ENCODE data around the gene TIMM17A. TPM values are rescaled to one million over a fixed set of nuclear protein-coding genes. Genes with fewer than 3 reads are reported as not detected.

The TIMM17A gene
- total and polyA plus RNA-seq, 2 of the 8 experiments (the other 6 are each of a cell fraction or from before 2014, with no cell fraction given) = 30.3 to 57.1 TPM

DNA sequence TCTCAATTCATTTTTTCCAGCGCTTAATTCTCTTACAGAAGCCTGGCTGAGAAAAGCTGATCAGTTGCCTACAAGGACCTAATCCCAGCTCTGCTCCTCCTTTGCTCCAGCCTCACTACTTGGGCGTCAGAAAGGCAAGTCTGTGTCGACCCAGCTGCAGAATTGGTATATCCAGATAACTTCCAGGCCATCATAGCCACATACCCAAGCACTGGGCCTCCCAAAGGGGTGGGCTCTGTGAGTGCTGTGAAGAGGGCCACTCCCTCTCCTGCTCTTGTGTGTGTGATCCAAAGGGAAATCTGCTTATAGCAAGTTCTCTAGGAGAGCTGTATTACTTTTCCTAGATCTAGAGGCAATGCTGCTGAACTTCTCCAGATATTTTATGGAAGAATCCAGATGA is 27.0 kb upstream of the TIMM17A start:
- H2AK5ac ChIP-seq (ENCODE audit: low read depth, low read length) = no peak overlapping the region
- no peak overlapping the region for H2BK120ac ChIP-seq (replicated peaks; ENCODE audit: low read depth, low read length)
- H3K79me2 ChIP-seq (ENCODE audit: control insufficient read depth in 1 of 2, insufficient read depth in 2 of 2, low read length in 2 of 2) = no peaks in the 10 kb centered on the region
- H3K9ac ChIP-seq (replicated peaks in 1 of 4; ENCODE audit: extremely low read depth in 1 of 4, low read depth in 3 of 4, low read length in 3 of 4) = no peak overlapping the region
- H4K5ac ChIP-seq (ENCODE audit: insufficient read length, low read depth, low read length) = no peak overlapping the region
- H3K23me2 ChIP-seq (ENCODE audit: low read depth, low read length) = no peaks in the 10 kb centered on the region
- no peak for FAIRE-seq
- no peak overlapping the region for H2BK5ac ChIP-seq (ENCODE audit: low read depth, low read length)
- H3K14ac ChIP-seq (ENCODE audit: insufficient read length) = no peak overlapping the region
- no peak overlapping the region for H3K56ac ChIP-seq (replicated peaks; ENCODE audit: insufficient read length, low read depth, low read length)
- no peak overlapping the region for H3K4me2 ChIP-seq (ENCODE audit: insufficient read depth in 1 of 2, low read depth in 2 of 2, low read length in 2 of 2)
- H3K27ac ChIP-seq (ENCODE audit: low read depth, low read length) = no peak overlapping the region
- no peak overlapping the region for H4K8ac ChIP-seq (ENCODE audit: extremely low read depth, insufficient read depth, low read length)
- no peak overlapping the region for H3K18ac ChIP-seq (ENCODE audit: extremely low read depth, low read length)
- H2BK15ac ChIP-seq (ENCODE audit: low read length) = no peak overlapping the region
- H3K4me1 ChIP-seq (replicated peaks in 1 of 4; ENCODE audit: control insufficient read depth in 3 of 4, insufficient read depth in 4 of 4, low read length in 3 of 4) = no peaks in the 10 kb centered on the region
- H2BK20ac ChIP-seq (ENCODE audit: low read length) = no peak overlapping the region
- H3K27me3 ChIP-seq (replicated peaks in 1 of 4; ENCODE audit: control insufficient read depth in 3 of 4, extremely low read depth in 1 of 4, insufficient read depth in 3 of 4, low read length in 3 of 4) = no peaks in the 10 kb centered on the region
- no peak overlapping the region for H3K23ac ChIP-seq (ENCODE audit: insufficient read length)
- DNase-seq (ENCODE audit: low read depth in 1 of 2, low spot score in 2 of 2) = no peak
- H4K91ac ChIP-seq (replicated peaks; ENCODE audit: insufficient read length, low read length) = no peak overlapping the region
- H3K4me3 ChIP-seq (ENCODE audit: extremely low read depth in 1 of 4, insufficient read depth in 2 of 4, low read depth in 3 of 4, low read length in 4 of 4) = no peak overlapping the region
- no peak overlapping the region for H3K4ac ChIP-seq (replicated peaks; ENCODE audit: insufficient read length, low read depth, low read length)
- ChIA-PET CTCF (ENCODE audit: partially characterized antibody) (interaction anchor here (0.9 to 3.1 kb wide), 4 partner anchors 12 to 32 kb away, joined by 3 to 19 read pairs (median 6); no protein-coding TSS in a partner anchor), POLR2A (ENCODE audit: partially characterized antibody) (interaction anchor here (1.5 kb wide), 1 partner anchor 27 kb away, joined by 4 read pairs; the partner anchor contains the start of gene TIMM17A)
- no peak overlapping the region for H2BK12ac ChIP-seq (ENCODE audit: low read depth, low read length)
- no peaks in the 10 kb centered on the region for H4K20me1 ChIP-seq (replicated peaks in 1 of 2; ENCODE audit: control insufficient read depth in 1 of 2, insufficient read depth in 2 of 2, low read length in 2 of 2)
- H3K36me3 ChIP-seq (ENCODE audit: control insufficient read depth in 2 of 4, insufficient read depth in 4 of 4, low read length in 3 of 4) = no peaks in the 10 kb centered on the region
- H3K79me1 ChIP-seq (ENCODE audit: low read depth, low read length) = no peaks in the 10 kb centered on the region
- no peak for TF ChIP-seq SRF (IDR thresholded peaks at IDR 0.05; ENCODE audit: low read depth, low read length)
- TF ChIP-seq TEAD4 (IDR thresholded peaks at IDR 0.05; ENCODE audit: low read depth, low read length) = no peak
- no peak for TF ChIP-seq FOSL1 (IDR thresholded peaks at IDR 0.05; ENCODE audit: insufficient read depth, low read depth, low read length)
- no peak for TF ChIP-seq SAP30 (IDR thresholded peaks at IDR 0.05; ENCODE audit: insufficient read depth, insufficient replicate concordance, low read length)
- no peak for TF ChIP-seq JUN (IDR thresholded peaks at IDR 0.05; ENCODE audit: low read depth, low read length)
- no peak for TF ChIP-seq TAF7 (optimal IDR thresholded peaks at IDR 0.05; ENCODE audit: borderline replicate concordance, low read depth, low read length)
- TF ChIP-seq KDM4A (IDR thresholded peaks at IDR 0.05; ENCODE audit: low read depth, low read length, severe bottlenecking) = no peak
- no peaks in the 10 kb centered on the region for H3K9me3 ChIP-seq (ENCODE audit: insufficient read depth in 2 of 2, low read depth in 1 of 2, low read length in 1 of 2)
- WGBS, 2 experiments (ENCODE audit: extremely low coverage in 1 of 2, insufficient coverage in 1 of 2, insufficient read length in 1 of 2, insufficient replicate concordance in 2 of 2, low coverage in 1 of 2, low lambda C conversion rate in 2 of 2, missing lambda C conversion rate in 1 of 2) = 85% methylated on average over 3 of the region's 3 CpGs; no CpG with 5 or more reads in 1 of the 2 experiments
- no peak overlapping the region for H2AFZ ChIP-seq (ENCODE audit: low read length)
